Nephron progenitor cell (in vitro differentiated cells): ENCODE data around the gene BICC1.

Experiments
- DNase-seq: peaks from one replicate; pipeline ENCODE4 v3.0.0; 2021
- H3K27ac Mint-ChIP-seq: 2 replicates; pipeline ENCODE4 v1.8.0; 2021; ENCODE audit warnings: mild to moderate bottlenecking, moderate library complexity, mixed read lengths
- H3K27me3 Mint-ChIP-seq: 2 replicates; pipeline ENCODE4 v1.8.0; 2021; ENCODE audit warnings: mild to moderate bottlenecking, low read depth, mixed read lengths; ENCODE audit not compliant: poor library complexity
- H3K36me3 Mint-ChIP-seq: 2 replicates; pipeline ENCODE4 v1.8.0; 2021; ENCODE audit warnings: low read depth, mixed read lengths
- H3K4me1 Mint-ChIP-seq: 2 replicates; pipeline ENCODE4 v1.8.0; 2021; ENCODE audit warnings: mixed read lengths
- H3K4me3 Mint-ChIP-seq: 2 replicates; pipeline ENCODE4 v1.8.0; 2021; ENCODE audit warnings: mild to moderate bottlenecking, moderate library complexity, mixed read lengths
- H3K9me3 Mint-ChIP-seq: 2 replicates; pipeline ENCODE4 v1.8.0; 2021; ENCODE audit warnings: mild to moderate bottlenecking, moderate library complexity, mixed read lengths
- TF ChIP-seq, protein P1 (sequence below): fragments of 200-600 bp; sonication (generic); IDR thresholded peaks from 2 replicates; pipeline ENCODE4 v1.5.0; 2021; ENCODE audit warnings: antibody characterized with exemption

Gene BICC1

DNA sequence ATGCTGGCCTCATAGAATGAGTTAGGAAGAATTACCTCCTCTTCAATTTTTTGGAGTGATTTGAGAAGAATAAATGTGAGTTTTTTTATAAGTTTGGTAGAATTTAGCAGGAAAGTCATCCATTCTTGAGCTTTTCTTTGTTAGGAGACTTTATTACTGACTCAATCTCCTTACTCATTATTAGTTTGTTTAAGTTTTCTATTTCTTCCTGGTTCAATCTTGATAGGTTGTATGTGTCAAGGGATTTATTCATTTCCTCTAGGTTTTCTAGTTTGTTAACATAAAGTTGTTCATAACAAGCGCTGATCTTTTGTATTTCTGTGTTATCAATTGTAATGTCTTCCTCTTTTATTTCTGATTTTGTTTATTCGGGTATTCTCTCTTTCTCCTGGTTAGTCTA is 47.4 kb downstream of the BICC1 start:
- TF ChIP-seq, protein P1, sequence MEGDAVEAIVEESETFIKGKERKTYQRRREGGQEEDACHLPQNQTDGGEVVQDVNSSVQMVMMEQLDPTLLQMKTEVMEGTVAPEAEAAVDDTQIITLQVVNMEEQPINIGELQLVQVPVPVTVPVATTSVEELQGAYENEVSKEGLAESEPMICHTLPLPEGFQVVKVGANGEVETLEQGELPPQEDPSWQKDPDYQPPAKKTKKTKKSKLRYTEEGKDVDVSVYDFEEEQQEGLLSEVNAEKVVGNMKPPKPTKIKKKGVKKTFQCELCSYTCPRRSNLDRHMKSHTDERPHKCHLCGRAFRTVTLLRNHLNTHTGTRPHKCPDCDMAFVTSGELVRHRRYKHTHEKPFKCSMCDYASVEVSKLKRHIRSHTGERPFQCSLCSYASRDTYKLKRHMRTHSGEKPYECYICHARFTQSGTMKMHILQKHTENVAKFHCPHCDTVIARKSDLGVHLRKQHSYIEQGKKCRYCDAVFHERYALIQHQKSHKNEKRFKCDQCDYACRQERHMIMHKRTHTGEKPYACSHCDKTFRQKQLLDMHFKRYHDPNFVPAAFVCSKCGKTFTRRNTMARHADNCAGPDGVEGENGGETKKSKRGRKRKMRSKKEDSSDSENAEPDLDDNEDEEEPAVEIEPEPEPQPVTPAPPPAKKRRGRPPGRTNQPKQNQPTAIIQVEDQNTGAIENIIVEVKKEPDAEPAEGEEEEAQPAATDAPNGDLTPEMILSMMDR = no peak
- H3K36me3 Mint-ChIP-seq = no peaks in the 10 kb centered on the region
- H3K9me3 Mint-ChIP-seq = peaks cover 40% of the 10 kb centered on the region

DNA sequence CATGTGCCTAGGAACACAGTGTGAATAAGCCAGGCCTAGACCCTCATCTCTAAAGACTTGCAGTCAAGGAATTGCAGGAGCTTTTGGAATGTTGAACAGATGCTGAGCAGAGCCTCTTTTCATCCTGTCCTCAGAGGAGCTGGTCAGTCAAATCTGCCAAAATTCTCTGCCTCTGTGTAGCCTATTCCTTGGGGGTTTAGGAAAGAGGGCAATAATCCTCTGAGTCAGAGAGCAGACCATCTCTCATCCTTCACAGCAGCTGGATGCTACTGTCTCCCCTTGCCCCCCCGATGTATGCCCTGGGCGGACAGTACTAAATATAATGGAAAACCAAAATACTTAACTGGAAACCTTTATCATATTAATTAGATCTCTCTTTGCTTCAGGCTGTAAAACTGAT is 52.6 kb downstream of the BICC1 start:
- peaks cover 20% of the 10 kb centered on the region for H3K9me3 Mint-ChIP-seq
- peaks cover 2% of the 10 kb centered on the region for H3K36me3 Mint-ChIP-seq
- H3K4me1 Mint-ChIP-seq = no peaks in the 10 kb centered on the region
- no peak overlapping the region for H3K27ac Mint-ChIP-seq
- TF ChIP-seq, protein P1 = no peak
- H3K4me3 Mint-ChIP-seq = no peak overlapping the region
- no peaks in the 10 kb centered on the region for H3K27me3 Mint-ChIP-seq
- no peak for DNase-seq

More for the DNA sequence above, 47.4 kb downstream of the BICC1 start:
- H3K4me3 Mint-ChIP-seq = no peak overlapping the region
- no peak for DNase-seq
- H3K4me1 Mint-ChIP-seq = no peaks in the 10 kb centered on the region
- H3K27ac Mint-ChIP-seq = no peak overlapping the region
- H3K27me3 Mint-ChIP-seq = peaks cover 2% of the 10 kb centered on the region

DNA sequence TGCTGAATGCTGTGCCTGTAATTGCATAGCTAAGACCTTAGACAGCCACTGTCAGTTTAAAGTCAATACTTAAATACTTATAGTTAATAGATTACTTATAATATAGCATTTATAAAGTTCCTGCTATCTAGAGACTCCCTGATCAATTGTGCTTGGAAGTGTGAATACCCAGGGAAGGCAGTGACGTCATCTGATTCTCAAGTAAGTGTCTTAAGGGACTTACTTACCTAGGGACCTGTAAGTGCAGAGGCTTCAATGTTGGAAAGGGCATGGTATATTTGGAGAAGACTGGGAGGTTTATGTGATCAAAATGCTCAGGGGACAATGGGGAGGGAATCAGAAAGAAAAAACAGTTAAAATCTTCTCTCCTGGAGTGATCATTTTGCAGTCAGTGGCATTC is 55.0 kb downstream of the BICC1 start:
- no peaks in the 10 kb centered on the region for H3K27me3 Mint-ChIP-seq
- H3K9me3 Mint-ChIP-seq = peaks cover 24% of the 10 kb centered on the region
- DNase-seq = no peak
- no peak overlapping the region for H3K27ac Mint-ChIP-seq
- no peak overlapping the region for H3K4me3 Mint-ChIP-seq
- TF ChIP-seq, protein P1 = no peak
- no peaks in the 10 kb centered on the region for H3K4me1 Mint-ChIP-seq
- H3K36me3 Mint-ChIP-seq = peaks cover 6% of the 10 kb centered on the region

DNA sequence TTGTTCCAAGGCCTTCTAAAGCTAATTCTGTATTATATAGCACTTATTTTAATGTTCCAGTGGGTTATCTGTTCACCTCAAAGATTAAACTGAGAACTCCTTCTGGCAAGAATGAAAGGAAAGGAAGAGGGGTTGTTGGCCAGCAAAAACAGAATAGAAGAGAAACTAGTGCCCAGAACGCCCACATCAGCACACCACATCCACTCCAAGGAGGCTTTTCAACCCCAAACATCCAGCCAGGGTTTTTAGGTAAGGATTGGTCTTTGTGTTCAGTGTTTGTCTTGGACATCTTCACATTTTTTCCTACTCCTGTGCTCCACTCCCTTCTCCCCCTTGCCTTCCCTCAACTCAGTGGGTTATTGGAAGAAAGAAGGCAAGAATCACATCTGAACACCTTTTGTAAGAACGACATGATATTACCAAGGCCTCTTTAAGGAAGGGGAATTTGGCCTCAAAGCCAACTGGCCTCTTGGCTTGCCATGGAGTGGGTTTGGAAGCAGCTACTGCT is 55.8 kb downstream of the BICC1 start:
- DNase-seq = no peak
- Mint-ChIP-seq H3K36me3 (peaks cover 6% of the 10 kb centered on the region), H3K27me3 (peaks cover 4% of the 10 kb centered on the region), H3K4me1 (no peaks in the 10 kb centered on the region), H3K27ac (no peak overlapping the region), H3K9me3 (peaks cover 22% of the 10 kb centered on the region), H3K4me3 (no peak overlapping the region)
- TF ChIP-seq, protein P1 = no peak

DNA sequence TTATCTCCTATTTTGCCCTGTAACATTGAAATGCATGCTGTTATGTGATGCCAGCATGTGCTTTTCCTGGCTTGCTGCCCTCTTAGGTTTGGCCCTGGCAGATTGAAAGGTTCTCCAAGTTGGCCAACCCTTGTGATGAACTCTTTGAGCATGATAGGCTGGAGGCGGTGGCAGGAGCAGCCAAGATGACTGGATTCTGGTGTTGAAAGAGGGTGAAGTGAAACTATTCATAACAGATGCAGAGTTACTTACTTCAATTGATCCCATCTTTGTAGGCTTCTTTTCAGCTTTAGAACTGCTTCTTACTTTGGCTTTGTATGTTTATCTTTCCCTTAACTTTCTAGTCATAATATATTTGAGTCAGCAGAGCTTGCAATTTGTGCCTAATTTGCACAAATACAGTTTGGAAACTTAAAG is 57.6 kb downstream of the BICC1 start:
- H3K36me3 Mint-ChIP-seq = peaks cover 6% of the 10 kb centered on the region
- H3K27ac Mint-ChIP-seq = no peak overlapping the region
- no peak overlapping the region for H3K4me3 Mint-ChIP-seq
- DNase-seq = no peak
- H3K9me3 Mint-ChIP-seq = peaks cover 22% of the 10 kb centered on the region
- peaks cover 5% of the 10 kb centered on the region for H3K4me1 Mint-ChIP-seq
- TF ChIP-seq, protein P1 = no peak
- H3K27me3 Mint-ChIP-seq = peaks cover 4% of the 10 kb centered on the region

DNA sequence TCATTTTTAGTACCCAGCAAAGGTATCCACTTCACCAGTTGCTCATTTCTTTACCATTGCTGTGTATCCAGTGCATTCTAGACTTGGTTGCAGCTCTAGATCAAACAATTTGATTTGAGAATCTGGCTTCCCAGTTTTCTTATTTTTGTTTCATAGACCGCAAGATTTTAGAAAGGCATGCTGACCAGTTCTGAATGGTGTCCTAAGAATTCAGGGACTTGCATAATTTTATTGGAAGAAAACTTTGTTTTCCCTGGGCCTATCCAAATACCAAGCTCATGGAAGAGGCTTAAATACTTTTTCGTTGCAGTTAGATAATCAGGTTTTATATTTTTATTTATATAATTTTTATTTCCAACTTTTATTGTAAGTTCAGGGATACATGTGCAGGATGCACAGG is 58.3 kb downstream of the BICC1 start:
- H3K27ac Mint-ChIP-seq = no peak overlapping the region
- no peak for DNase-seq
- no peak overlapping the region for H3K4me3 Mint-ChIP-seq
- TF ChIP-seq, protein P1 = no peak
- peaks cover 12% of the 10 kb centered on the region for H3K4me1 Mint-ChIP-seq
- H3K9me3 Mint-ChIP-seq = peaks cover 22% of the 10 kb centered on the region
- H3K27me3 Mint-ChIP-seq = peaks cover 4% of the 10 kb centered on the region
- H3K36me3 Mint-ChIP-seq = peaks cover 6% of the 10 kb centered on the region
